K562 (cell line): ENCODE results near the gene MRPL52. TPM values are rescaled to one million over a fixed set of nuclear protein-coding genes. Genes with fewer than 3 reads are reported as not detected.

Experiments
- BDP1 ChIP-seq: IDR thresholded peaks from 3 replicates; pipeline ENCODE4 v1.6.1; 2011; ENCODE audit not compliant: insufficient read length, insufficient read depth
- BRD4 ChIP-seq: fragments of 200-600 bp; sonication (generic); IDR thresholded peaks from 2 replicates; pipeline ENCODE4 v1.6.1; 2017; ENCODE audit warnings: inconsistent platforms
- E2F1 ChIP-seq: sonication (generic); formaldehyde crosslinking; IDR thresholded peaks from 2 replicates; pipeline ENCODE4 v1.8.1; 2023; ENCODE audit warnings: mild to moderate bottlenecking, missing genetic modification reagents, moderate library complexity
- HDAC2 ChIP-seq: fragments of 450-650 bp; IDR thresholded peaks from 2 replicates; pipeline ENCODE4 v1.6.1; 2016; ENCODE audit warnings: mild to moderate bottlenecking
- HDAC8 ChIP-seq: fragments of 450-650 bp; IDR thresholded peaks from 2 replicates; pipeline ENCODE4 v1.6.1; 2016; ENCODE audit warnings: mild to moderate bottlenecking, missing genetic modification characterization, moderate library complexity, missing compliant biosample characterization
- HNRNPUL1 ChIP-seq: fragments of 200-400 bp; formaldehyde crosslinking; IDR thresholded peaks from 2 replicates; pipeline ENCODE4 v1.6.1; 2017; ENCODE audit warnings: low read length
- L3MBTL2 ChIP-seq: fragments of 450-650 bp; IDR thresholded peaks from 2 replicates; pipeline ENCODE4 v1.6.1; 2016; ENCODE audit warnings: mild to moderate bottlenecking, moderate library complexity
- NR2C1 ChIP-seq, 2 experiments: fragments of 450-650 bp; IDR thresholded peaks; 2 replicates each; pipeline ENCODE4 v1.6.1; 2017; ENCODE audit warnings: mild to moderate bottlenecking in 2 of 2, antibody characterized with exemption in 1 of 2, inconsistent platforms in 1 of 2, missing compliant biosample characterization in 1 of 2, missing genetic modification characterization in 1 of 2
- NUFIP1 ChIP-seq: fragments of 450-650 bp; IDR thresholded peaks from 2 replicates; pipeline ENCODE4 v1.6.1; 2018; ENCODE audit not compliant: partially characterized antibody
- PHB2 ChIP-seq: fragments of 450-650 bp; IDR thresholded peaks from 2 replicates; pipeline ENCODE4 v1.6.1; 2017; ENCODE audit warnings: low read depth
- PURB ChIP-seq: sonication (generic); formaldehyde crosslinking; IDR thresholded peaks from 2 replicates; pipeline ENCODE4 v1.9.0; 2021; ENCODE audit warnings: low read depth, mild to moderate bottlenecking, missing genetic modification reagents
- RBM22 ChIP-seq: fragments of 200-400 bp; formaldehyde crosslinking; IDR thresholded peaks from 2 replicates; pipeline ENCODE4 v1.6.1; 2018; ENCODE audit warnings: low read length, low read depth; ENCODE audit not compliant: poor library complexity, severe bottlenecking
- SIX5 ChIP-seq, 2 experiments: IDR thresholded peaks; 2 replicates each; pipeline ENCODE4 v1.6.1; 2011; ENCODE audit warnings: low read length in 2 of 2, borderline replicate concordance in 1 of 2, low read depth in 1 of 2, mild to moderate bottlenecking in 1 of 2, moderate library complexity in 1 of 2; ENCODE audit not compliant: insufficient read depth in 1 of 2
- SUPT5H ChIP-seq: fragments of 450-650 bp; IDR thresholded peaks from 2 replicates; pipeline ENCODE4 v1.6.1; 2016
- TCF3 ChIP-seq: sonication (generic); formaldehyde crosslinking; IDR thresholded peaks from 2 replicates; pipeline ENCODE4 v1.4.0; 2020; ENCODE audit warnings: mild to moderate bottlenecking, missing genetic modification reagents
- U2AF1 ChIP-seq: fragments of 200-400 bp; formaldehyde crosslinking; optimal IDR thresholded peaks from 2 replicates; pipeline ENCODE3; 2017; ENCODE audit warnings: mild to moderate bottlenecking, low read depth, low read length, moderate library complexity
- ZNF263 ChIP-seq: sonication (generic); formaldehyde crosslinking; IDR thresholded peaks from 2 replicates; pipeline ENCODE4 v1.8.0; 2022; ENCODE audit warnings: mild to moderate bottlenecking, missing genetic modification reagents, borderline replicate concordance
- ZNF280B ChIP-seq: fragments of 250-450 bp; sonication (Bioruptor Pico); IDR thresholded peaks from 2 replicates; pipeline ENCODE4 v1.5.1; 2021; ENCODE audit warnings: mild to moderate bottlenecking
- polyA plus RNA-seq, 8 experiments: library from polyadenylated mRNA; depleted of rRNA in 4 of 8; stranded (reverse) in 5 of 8; unstranded in 3 of 8; fragments of >200 nt; fragmentation: Nextera tagmentation in 2 of 8; fragmentation: Illumina TruSeq in 1 of 8; extraction: Ambion mirVana in 2 of 8; extraction: Trizol in 1 of 8; gene quantifications; 2 replicates each; pipeline versions ENCODE4 v1.2.1 to v1.2.3, GENCODE V29; 2011 to 2014; ENCODE audit warnings: inconsistent platforms in 1 of 8, missing spikeins in 1 of 8
- total RNA-seq, 7 experiments: library from RNA; depleted of rRNA in 6 of 7; stranded (reverse); fragments of >200 nt in 6 of 7; fragmentation: Illumina TruSeq in 2 of 7; extraction: Trizol in 2 of 7; gene quantifications; 2 replicates each; pipeline versions ENCODE4 v1.2.1 to v1.2.3, GENCODE V29; 2011 to 2021; ENCODE audit warnings: low replicate concordance in 1 of 7
- TF ChIP-seq, protein P1 (sequence below): sonication (generic); formaldehyde crosslinking; IDR thresholded peaks from 2 replicates; pipeline ENCODE4 v1.8.1; 2023; ENCODE audit warnings: mild to moderate bottlenecking, missing genetic modification reagents
- TF ChIP-seq, protein P2 (sequence below), 2 experiments: fragments of 150-350 bp in 1 of 2; IDR thresholded peaks; 2 replicates each; pipeline ENCODE4 v1.6.1; 2012 to 2016; ENCODE audit warnings: low read depth in 2 of 2, low read length in 2 of 2, mild to moderate bottlenecking in 1 of 2, moderate library complexity in 1 of 2

Gene MRPL52
- total and polyA plus RNA-seq, 9 of the 15 experiments (the other 6 are each of a cell fraction or from before 2014, with no cell fraction given) = 56.5 to 213 (median 168) TPM

DNA sequence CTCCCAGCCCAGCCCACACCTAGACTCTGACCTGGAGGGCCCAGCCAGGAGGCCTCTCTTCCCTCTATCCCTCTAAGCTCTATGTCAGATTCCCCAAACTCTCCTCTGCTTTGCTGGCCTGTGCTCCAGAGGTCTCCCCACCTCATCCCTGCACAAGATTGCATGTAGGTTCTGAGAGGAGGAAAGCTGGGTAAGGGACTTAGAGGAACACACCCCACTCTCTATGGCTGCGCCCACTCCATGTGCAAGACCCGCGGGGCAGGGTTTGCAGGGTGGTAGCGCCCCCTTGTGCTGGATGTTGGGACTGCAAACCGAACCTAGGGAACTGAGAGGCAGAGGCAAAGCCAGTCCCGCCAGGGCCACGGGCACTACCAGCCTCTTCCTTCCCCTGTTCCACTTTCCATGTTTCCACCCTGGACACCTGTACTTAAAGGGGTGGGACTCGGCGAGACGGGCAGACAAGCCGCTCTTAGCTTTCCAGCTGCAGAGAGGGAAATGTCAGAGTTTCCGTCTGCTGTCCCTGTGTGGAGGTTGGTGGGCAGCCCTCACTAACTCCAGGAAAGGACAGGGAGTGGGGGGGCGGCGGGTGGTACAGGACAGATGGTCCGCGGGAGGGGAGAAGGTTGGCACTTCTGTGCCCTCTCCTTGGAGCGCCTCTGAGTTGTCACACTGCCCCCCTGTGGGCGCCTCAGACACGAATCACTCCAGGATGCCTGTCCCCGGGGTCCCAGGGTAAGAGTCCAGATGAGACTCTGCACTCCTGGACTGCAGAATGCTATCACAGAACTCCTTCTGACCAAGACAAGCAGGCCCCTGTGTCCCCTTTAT, 23.5 kb downstream of the MRPL52 start (continued):
- no peak for TF ChIP-seq RBM22
- no peak for TF ChIP-seq NR2C1 (IDR thresholded peaks at IDR 0.05)
- no peak for TF ChIP-seq NR2C1 (tag; IDR thresholded peaks at IDR 0.05)
- TF ChIP-seq U2AF1 = no peak
- TF ChIP-seq BRD4 = no peak
- peak; percentile 70 for TF ChIP-seq L3MBTL2
- TF ChIP-seq SIX5 (IDR thresholded peaks at IDR 0.05; ENCODE audit: borderline replicate concordance in 1 of 2, insufficient read depth in 1 of 2, low read depth in 1 of 2, low read length in 2 of 2) = no peak
- no peak for TF ChIP-seq ZNF280B
- TF ChIP-seq TCF3 = no peak
- no peak for TF ChIP-seq HNRNPUL1
- TF ChIP-seq, protein P1, sequence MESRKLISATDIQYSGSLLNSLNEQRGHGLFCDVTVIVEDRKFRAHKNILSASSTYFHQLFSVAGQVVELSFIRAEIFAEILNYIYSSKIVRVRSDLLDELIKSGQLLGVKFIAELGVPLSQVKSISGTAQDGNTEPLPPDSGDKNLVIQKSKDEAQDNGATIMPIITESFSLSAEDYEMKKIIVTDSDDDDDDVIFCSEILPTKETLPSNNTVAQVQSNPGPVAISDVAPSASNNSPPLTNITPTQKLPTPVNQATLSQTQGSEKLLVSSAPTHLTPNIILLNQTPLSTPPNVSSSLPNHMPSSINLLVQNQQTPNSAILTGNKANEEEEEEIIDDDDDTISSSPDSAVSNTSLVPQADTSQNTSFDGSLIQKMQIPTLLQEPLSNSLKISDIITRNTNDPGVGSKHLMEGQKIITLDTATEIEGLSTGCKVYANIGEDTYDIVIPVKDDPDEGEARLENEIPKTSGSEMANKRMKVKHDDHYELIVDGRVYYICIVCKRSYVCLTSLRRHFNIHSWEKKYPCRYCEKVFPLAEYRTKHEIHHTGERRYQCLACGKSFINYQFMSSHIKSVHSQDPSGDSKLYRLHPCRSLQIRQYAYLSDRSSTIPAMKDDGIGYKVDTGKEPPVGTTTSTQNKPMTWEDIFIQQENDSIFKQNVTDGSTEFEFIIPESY = peak; percentile 66
- no peak for TF ChIP-seq NUFIP1
- no peak for TF ChIP-seq BDP1
- TF ChIP-seq ZNF263 (CRISPR knock-in tag) = no peak; the same call in 1 of the 2 replicates
- 0 out of 2 replicates have a peak, but pooled peaks have one; percentile 34 for TF ChIP-seq E2F1 (CRISPR knock-in tag)
- TF ChIP-seq HDAC8 (tag) = no peak
- no peak for TF ChIP-seq SUPT5H
- TF ChIP-seq HDAC2 = peak; percentile 57; the same call in 1 of the 2 replicates
- no peak for TF ChIP-seq PURB
- TF ChIP-seq, protein P2, sequence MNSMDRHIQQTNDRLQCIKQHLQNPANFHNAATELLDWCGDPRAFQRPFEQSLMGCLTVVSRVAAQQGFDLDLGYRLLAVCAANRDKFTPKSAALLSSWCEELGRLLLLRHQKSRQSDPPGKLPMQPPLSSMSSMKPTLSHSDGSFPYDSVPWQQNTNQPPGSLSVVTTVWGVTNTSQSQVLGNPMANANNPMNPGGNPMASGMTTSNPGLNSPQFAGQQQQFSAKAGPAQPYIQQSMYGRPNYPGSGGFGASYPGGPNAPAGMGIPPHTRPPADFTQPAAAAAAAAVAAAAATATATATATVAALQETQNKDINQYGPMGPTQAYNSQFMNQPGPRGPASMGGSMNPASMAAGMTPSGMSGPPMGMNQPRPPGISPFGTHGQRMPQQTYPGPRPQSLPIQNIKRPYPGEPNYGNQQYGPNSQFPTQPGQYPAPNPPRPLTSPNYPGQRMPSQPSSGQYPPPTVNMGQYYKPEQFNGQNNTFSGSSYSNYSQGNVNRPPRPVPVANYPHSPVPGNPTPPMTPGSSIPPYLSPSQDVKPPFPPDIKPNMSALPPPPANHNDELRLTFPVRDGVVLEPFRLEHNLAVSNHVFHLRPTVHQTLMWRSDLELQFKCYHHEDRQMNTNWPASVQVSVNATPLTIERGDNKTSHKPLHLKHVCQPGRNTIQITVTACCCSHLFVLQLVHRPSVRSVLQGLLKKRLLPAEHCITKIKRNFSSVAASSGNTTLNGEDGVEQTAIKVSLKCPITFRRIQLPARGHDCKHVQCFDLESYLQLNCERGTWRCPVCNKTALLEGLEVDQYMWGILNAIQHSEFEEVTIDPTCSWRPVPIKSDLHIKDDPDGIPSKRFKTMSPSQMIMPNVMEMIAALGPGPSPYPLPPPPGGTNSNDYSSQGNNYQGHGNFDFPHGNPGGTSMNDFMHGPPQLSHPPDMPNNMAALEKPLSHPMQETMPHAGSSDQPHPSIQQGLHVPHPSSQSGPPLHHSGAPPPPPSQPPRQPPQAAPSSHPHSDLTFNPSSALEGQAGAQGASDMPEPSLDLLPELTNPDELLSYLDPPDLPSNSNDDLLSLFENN (IDR thresholded peaks at IDR 0.05; ENCODE audit: low read depth in 2 of 2, low read length in 2 of 2) = no peak
- no peak for TF ChIP-seq PHB2
